Measurements from ENCODE around the gene NPBWR2.

NPBWR2 gene

GRCh38 chr20:64116541-64117431, 9.4 kb upstream of the NPBWR2 start:
- DNase-seq (ENCODE audit: low read depth), result no peak

- DNase-seq (ENCODE audit: low read depth), result no peak
Observed at GRCh38 chr20:64116016-64116415, 8.7 kb upstream of the NPBWR2 start.

GRCh38 chr20:64115171-64115911, 8.0 kb upstream of the NPBWR2 start:
- DNase-seq (ENCODE audit: low read depth), result no peak

- no peak for DNase-seq (ENCODE audit: low read depth)
Observed at GRCh38 chr20:64114356-64114971, 7.1 kb upstream of the NPBWR2 start.

GRCh38 chr20:64113796-64114355, 6.5 kb upstream of the NPBWR2 start:
- no peak for DNase-seq (ENCODE audit: low read depth)

- DNase-seq (ENCODE audit: low read depth), result no peak
Observed at GRCh38 chr20:64113444-64113775, 6.0 kb upstream of the NPBWR2 start.

GRCh38 chr20:64112691-64113443, 5.5 kb upstream of the NPBWR2 start:
- no peak for DNase-seq (ENCODE audit: low read depth)

GRCh38 chr20:64111841-64112641, 4.7 kb upstream of the NPBWR2 start:
- DNase-seq (ENCODE audit: low read depth), result no peak

- no peak for DNase-seq (ENCODE audit: low read depth)
Observed at GRCh38 chr20:64110411-64111068, 3.2 kb upstream of the NPBWR2 start.

GRCh38 chr20:64109831-64110391, 2.5 kb upstream of the NPBWR2 start:
- DNase-seq (ENCODE audit: low read depth), result no peak

- no peak for DNase-seq (ENCODE audit: low read depth)
Observed at GRCh38 chr20:64108731-64109681, 1.6 kb upstream of the NPBWR2 start.

- no peak for DNase-seq (ENCODE audit: low read depth)
Observed at GRCh38 chr20:64107736-64108457, 532 bp upstream of the NPBWR2 start.

- DNase-seq (ENCODE audit: low read depth), result no peak
Observed at GRCh38 chr20:64106435-64106961, 867 bp downstream of the NPBWR2 start.

GRCh38 chr20:64105846-64106434, 1.4 kb downstream of the NPBWR2 start:
- no peak for DNase-seq (ENCODE audit: low read depth)

GRCh38 chr20:64104667-64105451, 2.5 kb downstream of the NPBWR2 start:
- no peak for DNase-seq (ENCODE audit: low read depth)

GRCh38 chr20:64103871-64104666, 3.3 kb downstream of the NPBWR2 start:
- DNase-seq (ENCODE audit: low read depth), result no peak
